Stimulated activated CD4-positive, alpha-beta T cell treated with anti-CD3 and anti-CD28 coated beads, Interleukin-12 subunit alpha, Interleukin-12 subunit beta, amount 100 ng/mL, for 24 hours (primary cell): ENCODE results near the gene RPUSD3.
A peak's percentile ranks its signal among the peaks of the same experiment; 100 is the strongest.
"Not testable (repeated sequence)": the region's sequence is repeated elsewhere in the genome, so short reads cannot be mapped to it uniquely, and the experiment has no call there.

Source experiments
- DNase-seq, 2 experiments: peaks; one replicate each; pipeline ENCODE4 v3.0.0-alpha.2; 2020; ENCODE audit warnings: low read depth in 2 of 2

The RPUSD3 gene, protein sequence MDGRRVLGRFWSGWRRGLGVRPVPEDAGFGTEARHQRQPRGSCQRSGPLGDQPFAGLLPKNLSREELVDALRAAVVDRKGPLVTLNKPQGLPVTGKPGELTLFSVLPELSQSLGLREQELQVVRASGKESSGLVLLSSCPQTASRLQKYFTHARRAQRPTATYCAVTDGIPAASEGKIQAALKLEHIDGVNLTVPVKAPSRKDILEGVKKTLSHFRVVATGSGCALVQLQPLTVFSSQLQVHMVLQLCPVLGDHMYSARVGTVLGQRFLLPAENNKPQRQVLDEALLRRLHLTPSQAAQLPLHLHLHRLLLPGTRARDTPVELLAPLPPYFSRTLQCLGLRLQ

DNA sequence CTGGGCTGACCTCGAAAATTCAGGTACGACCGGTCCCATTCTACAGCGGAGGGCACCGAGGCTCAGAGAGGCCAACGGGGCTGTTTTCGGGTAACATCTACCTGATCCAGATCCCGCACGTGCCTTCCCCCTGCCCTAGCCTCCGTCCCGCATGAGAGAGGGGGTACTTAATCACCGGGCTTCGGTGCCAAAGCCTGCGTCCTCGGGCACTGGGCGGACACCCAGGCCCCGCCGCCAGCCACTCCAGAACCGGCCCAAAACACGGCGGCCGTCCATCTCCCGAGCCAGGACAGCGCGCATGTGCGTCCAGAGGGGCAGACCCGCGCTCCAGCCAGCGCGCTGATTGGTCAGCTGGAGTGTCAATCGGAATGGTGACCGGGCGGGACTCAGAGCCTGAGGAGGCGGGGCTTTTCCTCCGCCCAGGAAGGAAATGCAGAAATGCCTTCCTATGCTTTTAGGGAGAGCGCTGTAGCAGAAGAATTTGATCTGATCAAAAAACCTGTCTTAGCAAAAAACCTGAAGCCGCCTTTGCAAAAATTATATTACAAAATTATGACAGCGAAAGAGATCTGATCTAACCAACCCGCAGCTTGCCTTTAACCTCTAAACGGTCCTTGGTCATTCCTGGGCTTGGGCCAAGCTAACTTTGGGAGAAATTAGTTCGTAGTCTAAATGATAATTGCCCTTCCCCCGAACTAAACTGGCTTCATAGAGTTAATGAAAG lies at the start of gene RPUSD3:
Gene RPUSD3, minus strand, starts transcription at position 294 of the 724 bp plus-strand sequence. Its CDS starts 18 bp downstream, at position 276.
- peak; percentile 92 to 97 for DNase-seq

DNA sequence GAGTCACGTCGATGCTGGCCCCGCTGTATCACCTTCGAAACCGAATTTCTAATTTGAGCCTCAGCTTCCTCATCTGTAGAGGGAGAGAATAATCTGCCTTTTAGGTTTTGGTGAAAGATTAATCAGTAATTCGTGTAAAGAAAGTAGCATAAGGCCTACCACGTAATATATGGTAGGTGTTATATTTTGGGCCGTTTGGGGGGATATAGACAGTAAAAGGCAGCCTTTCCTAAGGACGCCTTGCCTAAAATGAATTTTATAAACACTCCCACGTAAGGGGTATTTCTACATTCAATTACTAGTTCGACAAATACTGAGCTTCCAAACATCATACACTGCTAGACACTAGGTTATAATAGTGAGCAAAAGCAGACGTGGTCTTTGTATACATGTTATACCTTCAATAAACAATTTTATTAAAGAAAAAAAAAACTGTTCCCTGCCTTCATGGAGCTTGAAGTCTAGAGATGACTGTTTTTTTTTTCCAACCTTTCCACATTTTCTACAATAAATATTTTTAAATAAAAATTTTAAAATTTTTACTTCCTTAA lies 47.3 kb upstream of the RPUSD3 start:
- DNase-seq = no peak

DNA sequence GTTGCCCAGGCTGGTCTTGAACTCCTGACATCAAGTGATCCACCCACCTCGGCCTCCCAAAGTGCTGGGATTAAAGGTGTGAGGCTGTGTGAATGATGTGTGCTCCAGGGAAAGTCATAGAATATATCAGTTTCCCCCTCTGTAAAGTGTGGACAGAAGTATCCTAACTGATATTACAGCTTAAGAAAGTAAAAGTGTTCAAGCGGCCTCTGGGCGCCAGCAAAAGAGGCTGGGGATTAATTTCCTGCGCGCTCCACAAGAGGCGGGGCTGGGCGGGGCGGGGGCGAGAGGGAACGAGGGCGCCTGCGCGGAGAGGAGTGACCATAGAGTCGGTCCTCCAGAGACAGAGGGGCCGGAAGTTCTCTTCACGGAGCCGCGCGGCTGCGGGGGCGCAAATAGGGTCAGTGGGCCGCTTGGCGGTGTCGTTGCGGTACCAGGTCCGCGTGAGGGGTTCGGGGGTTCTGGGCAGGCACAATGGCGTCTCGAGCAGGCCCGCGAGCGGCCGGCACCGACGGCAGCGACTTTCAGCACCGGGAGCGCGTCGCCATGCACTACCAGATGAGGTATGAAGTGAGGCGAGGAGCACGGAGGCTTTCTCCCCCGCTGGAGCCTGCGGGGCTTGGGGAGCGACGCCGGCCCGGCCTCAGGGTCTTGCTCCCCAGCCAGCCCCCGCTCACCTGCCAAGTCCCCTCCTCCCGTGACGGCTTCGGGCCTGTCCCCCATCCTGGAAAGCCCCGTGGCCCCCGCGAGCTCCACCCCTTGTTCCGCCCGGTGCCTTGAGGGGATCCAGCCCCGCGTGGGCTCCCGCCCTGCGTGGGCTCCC lies 46.7 kb upstream of the RPUSD3 start, which contains the start of gene JAGN1:
Gene JAGN1, plus strand, starts transcription at position 362 of the 823 bp plus-strand sequence. Its CDS starts 113 bp downstream, at position 475.
- DNase-seq = peak; percentile 86 to 87

DNA sequence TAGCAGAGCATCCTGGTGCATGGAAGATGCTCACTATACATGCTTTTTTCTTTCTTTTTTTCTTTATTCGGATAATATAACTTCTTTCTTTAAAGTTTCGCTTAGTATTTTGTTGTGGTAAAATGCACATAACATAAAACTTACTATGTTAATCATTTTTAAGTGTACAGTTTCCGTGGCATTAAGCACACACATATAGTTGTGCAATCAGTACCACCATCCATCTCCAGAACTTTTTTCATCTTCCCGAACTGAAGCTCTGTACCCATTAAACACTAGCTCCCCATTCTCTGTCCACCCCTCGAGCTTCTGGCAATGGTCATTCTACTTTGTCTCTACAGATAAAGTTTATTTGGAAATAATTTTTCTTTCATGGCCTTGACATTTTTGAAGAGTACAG lies 45.6 kb upstream of the RPUSD3 start:
- no peak for DNase-seq

DNA sequence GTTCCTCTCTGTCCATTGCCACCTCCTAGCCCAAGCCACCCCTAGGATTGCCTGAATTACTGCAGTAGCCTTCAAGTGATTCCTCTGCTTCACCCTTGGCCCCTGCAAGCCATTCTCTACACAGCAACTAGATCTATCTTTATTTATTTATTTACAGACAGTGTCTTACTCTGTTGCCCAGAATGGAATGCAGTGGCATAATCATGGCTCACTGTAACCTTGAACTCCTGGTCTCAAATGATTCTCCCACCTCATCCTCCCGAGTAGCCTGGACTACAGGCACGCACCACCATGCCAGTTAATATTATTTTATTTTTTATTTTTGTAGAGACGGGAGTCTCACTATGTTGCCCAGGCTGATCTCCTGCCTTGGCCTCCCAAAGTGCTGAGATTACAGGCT lies 44.7 kb upstream of the RPUSD3 start:
- DNase-seq = no peak

DNA sequence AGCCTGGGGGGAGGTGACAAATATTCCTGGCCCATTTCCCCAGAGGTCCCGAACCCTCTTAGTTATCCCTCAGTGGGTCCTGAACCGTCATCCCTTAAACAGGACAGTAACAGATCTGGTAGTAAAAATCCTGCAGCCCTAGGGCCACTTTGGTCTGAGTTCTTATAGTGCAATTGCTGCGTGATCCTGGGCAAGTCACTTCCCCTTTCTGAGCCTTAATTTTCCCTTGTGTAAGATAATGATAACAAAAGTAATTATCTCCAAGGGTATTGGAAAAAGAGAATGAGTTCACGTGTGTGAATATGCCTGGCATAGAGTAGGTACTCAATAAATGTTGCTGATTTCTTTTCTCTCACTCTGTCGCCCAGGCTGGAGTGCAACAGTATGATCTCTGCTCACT lies 43.7 kb upstream of the RPUSD3 start:
- DNase-seq = no peak

DNA sequence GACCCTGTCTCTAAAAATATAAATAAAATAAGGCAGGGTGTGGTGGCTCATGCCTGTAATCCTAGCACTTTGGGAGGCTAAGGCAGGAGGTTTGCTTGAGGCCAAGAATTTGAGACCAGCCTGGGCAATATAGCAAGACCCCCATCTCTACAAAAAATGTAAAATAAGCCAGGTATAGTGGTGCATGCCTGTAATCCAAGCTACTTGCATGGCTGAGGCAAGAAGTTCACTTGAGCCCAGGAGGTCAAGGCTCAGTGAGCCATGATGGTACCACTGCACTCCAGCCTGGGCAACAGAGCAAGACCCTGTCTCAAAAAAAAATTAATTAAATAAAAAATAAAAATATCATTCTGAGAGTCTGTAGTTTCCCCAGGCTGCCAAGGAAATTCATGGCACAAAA lies 42.5 kb upstream of the RPUSD3 start:
- DNase-seq = no peak

DNA sequence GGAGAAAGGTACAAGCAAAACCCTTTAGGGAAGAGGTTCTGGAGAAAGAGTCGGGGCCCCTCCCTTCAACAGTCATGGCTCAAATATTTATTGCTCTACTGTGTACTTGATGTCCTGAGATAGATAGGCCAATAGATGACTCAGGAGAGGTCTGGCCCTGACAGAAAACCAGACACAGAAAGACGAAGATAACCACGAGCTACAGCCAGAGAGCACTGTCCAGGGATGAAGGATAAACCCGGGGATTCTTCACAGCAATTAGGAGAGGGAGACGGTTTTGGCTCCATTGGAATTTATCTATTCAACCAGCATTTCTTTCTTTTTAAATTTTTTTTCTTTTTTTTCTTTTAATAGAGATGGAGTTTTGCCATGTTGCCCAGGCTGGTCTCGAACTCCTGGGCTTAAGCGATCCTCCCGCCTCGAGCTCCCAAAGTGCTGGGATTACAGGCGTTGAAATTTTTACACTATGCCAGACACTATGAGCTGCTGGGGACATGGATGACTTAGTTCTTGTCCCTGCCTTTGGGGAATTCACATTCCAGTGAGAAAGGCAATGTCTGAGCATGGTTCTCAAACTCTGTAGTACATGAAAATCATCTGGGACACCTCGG lies 40.9 kb upstream of the RPUSD3 start:
- no peak for DNase-seq

DNA sequence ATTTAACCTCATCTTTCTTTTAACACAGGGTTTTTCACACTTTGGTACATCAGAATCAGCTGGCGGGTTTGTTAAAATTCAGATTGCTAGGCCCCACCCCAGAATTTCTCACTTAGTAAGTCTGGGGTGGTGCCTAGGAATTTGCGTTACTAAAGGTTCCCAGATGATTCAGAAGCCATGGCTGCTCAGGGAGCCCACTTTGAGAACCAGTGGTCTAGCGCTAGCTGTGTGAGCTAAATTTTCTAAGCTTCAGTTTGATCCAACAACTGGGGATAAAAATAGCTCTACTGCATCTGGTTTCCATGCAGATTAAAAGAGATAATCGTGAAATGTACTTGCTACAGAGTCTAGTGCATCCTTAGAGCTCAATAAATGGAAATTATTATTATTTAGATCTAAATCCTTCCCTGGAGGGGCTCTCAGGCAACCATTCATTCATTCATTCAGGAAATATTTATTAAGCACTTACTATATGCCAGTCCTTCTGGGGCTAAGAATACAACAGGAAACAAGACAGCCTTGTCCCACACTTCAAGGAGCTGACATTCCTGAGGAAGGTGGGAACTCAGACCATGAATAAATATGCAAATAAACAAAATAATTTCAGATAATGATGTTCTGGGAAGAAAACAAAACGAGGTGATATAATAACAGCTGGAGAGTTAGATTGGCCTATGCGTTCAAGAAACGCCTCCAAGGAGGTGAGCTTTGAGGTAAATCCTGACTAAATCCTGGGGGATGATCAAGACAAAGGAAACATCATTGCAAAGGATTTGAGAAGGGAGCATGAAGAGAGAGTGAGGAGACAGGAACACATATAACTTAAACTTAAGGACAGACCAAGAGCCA lies 40.1 kb upstream of the RPUSD3 start:
- no peak for DNase-seq

DNA sequence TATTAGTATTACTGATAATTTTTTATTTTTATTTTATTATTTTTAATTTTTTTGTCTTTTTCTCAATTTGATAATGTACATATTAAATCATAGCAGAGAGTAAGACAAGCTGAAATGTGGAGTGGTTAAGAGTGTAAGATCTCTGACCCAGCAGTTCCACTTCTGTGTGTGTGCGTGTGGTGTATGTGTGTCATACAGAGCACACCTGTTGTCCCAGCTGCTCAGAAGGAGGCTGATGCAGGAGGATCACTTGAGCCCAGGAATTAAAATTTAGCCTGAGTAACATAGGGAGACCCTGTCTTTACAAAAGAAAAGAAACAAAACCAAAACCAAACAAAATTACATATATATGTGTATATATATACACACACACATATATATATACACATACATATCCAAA lies 37.6 kb upstream of the RPUSD3 start:
- DNase-seq = no peak

DNA sequence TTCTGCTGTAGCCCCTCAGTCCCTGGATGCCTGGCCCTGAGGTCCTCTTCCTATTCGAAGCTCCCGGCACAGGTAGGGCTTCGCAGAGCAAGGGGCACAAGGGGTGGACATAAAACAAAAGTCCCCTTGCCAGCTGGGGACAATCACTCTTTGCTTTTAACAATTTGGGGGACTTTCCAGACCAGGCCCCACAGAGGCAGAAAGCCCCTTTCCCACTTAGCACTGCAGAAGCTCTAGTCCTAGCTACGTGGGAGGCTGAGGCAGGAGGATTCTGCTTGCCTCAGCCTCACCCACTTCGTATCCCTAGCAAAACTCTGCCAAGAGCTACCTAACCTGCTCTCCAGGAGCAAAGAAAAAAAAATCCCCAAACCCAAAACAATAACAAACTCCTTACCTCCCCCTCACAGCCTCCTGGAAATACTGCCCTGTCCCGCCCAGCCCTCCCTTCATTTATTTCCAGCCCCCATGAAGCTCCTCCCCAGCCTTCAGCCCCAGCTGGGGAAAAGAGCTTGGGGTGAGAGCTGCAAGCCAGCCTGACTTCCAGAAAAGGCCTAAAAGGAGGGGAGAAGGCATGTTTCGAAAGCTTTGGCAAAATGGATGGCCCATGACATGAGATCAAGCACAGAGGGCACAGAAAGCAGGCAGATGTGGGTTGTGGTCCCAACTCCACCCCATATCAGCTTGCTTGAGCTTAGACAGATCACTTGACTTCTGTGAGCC lies 36.2 kb upstream of the RPUSD3 start, which contains the start of gene CIDEC:
Gene CIDEC, minus strand, starts transcription at position 424 of the 720 bp plus-strand sequence. CDS start 1,767 bp downstream, outside the sequence.
- DNase-seq = no peak

DNA sequence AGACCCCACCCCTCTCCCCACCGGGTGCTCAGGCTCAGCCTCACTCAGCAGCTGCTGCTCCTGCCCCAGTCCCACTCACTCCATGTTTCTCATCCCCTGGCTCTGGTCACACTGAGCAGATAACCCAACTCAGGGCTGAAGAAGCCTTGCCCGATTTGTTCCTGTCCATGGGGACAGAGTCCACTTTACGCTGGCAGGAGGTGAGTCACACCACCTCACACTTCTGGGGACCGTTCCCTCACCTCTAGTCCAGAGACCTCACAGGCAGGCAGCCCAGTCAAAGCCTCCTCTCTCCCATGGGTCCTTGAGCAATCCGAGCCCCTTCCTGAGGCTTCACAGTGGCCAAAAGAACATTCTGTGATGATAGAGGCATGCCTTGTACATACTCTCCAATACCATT lies 34.9 kb upstream of the RPUSD3 start:
- DNase-seq = no peak

DNA sequence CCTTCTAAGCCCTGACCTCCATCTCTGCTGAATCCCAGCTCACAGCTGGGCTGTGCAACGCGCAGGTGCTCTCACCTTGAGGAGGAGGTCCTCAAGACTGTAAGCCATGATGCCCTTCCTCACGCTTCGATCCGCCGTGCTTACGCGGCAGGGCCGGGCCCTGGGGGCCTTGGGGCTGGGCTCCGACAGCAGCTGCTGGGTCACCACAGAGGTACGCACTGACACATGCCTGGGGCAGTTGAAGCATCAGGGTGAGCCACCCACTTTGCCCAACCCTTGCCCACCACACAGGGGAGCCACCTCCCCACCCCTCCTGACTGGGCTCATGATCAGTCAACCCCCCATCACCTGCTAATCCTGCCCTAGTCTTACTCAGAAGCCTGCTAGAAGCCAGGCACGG lies 33.2 kb upstream of the RPUSD3 start:
- DNase-seq = no peak

DNA sequence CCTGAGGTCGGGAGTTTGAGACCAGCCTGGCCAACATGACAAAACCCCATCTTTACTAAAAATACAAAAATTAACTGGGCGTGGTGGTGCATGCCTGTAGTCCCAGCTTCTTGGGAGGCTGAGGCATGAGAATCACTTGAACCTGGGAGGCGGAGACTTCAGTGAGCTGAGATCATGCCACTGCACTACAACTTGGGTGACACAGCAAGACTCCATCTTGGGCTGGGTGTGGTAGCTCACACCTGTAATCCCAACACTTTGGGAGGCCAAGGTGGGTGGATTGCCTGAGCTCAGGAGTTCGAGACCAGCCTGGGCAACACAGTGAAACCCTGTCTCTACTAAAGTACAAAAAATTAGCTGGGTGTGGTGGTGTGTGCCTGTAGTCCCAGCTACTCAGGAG lies 32.4 kb upstream of the RPUSD3 start:
- not testable (repeated sequence) for DNase-seq

DNA sequence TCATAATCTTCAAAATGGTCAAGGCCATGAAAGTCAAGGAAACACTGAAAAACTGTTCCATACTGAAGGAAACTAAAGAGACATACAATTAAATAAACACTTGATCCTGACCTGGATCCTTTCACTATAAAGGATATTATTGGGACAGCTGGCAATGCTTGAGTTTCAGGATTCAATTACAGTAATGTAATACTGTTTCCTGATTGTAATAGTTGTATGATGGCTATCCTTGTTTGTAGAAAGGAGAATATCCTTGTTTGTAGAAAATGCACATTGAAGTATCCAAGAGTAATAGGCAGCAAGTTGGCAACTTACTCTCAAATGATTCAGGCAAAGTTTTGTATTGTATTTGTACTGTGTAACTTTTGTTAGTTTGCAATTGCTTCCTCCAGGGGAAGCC lies 31.6 kb upstream of the RPUSD3 start:
- DNase-seq = no peak

DNA sequence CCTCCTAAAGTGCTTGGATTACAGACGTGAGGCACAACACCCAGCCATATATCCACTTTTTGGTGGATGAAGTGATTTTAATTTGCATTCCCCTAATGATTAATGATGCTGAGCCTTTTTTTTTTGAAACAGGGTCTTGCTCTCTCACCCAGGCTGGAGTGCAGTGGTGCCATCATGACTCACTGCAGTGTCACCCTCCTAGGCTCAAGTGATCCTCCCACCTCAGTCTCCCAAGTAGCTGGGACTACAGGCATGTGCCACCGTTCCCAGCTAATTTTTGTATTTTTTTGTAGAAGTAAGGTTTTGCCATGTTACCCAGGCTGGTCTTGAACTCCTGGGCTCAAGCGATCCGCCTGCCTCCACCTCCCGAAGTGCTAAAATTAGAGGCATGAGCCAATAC lies 28.3 kb upstream of the RPUSD3 start:
- not testable (repeated sequence) for DNase-seq

DNA sequence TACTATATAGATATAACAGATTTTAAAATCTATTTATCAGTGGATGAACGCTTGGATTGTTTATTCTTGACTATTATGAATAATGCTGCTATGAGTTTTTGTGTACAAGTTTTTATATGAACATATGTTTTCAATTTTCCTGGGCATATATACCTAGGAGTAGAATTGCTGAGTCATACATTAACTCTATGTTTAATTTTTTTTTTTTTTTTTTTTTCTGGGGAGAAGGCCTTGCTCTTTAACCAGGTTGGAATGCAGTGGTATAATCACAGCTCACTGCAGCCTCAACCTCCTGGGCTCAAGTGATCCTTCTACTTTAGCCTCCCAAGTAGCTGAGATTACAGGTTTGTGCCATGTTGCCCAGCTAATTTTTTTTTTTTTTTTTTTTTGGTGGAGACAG lies 27.2 kb upstream of the RPUSD3 start:
- DNase-seq = no peak

DNA sequence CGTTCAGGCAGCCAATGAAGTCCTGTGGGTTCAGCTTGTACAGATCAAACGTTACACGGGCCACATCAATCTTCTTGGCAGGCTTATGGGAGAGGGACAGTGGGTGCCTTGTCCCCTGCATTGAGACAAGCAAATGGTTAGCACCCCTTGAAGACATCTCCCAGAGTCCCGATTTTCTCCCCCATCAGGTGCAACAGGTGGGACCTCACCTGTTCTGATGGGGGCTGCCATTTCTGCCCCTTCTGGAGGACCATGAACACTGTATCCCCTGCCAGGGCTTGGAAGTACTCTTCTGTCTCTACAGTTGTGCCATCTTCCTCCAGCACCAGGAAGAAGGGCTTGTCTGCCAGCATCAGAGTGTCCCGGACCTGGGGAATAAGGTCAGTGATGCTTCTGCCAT lies 26.1 kb upstream of the RPUSD3 start:
- no peak for DNase-seq

DNA sequence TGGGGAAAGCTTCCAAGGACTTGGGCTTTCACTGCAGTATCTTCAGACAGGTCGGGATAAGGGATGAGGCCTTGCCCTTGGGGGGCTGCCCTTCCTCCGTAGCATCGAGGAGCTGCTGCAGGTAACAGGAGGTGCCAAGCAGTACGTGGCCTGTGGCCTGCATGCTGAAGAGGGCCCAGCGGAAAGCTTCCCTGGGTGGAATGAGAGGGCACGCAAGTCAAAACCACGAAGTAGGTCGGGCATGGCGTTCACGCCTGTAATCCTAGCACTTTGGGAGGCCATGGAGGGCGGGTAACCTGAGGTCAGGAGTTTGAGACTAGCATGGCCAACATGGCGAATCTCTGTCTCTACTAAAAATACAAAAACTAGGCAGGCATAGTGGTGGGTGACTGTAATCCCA lies 23.3 kb upstream of the RPUSD3 start:
- DNase-seq = no peak

DNA sequence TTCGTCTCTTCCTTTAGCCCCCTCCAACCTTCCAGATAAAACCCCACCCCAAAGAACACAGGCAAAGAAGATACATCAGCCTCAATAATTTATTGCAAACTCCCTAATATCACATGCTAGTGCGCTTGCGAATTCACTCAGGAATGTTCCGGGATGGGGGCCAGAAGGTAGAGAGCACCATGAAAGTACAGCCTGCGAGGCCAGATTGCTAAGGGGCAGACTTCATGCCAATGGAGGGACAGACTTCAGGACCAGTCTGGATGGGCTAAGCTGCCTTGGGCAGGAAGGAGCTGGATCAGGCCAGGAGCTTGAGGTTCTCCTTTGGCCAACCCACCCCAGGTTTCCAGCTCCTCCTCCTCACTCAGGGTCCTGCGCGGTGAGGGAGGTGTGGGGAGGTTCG lies 22.8 kb upstream of the RPUSD3 start:
- no peak for DNase-seq
